SH-SY5Y (cell line): ENCODE data around the gene PDE4D.

Experiments used
- GATA2 ChIP-seq: IDR thresholded peaks from 2 replicates; pipeline ENCODE4 v1.6.1; 2011; ENCODE audit warnings: mild to moderate bottlenecking, low read depth, low read length
- GATA3 ChIP-seq: IDR thresholded peaks from 2 replicates; pipeline ENCODE4 v1.6.1; 2011; ENCODE audit warnings: low read depth, mild to moderate bottlenecking, low read length, moderate library complexity

PDE4D gene

GRCh38 chr5:59528202-59528862, 365.2 kb downstream of the PDE4D start:
- no peak for TF ChIP-seq GATA3
- no peak for TF ChIP-seq GATA2

- TF ChIP-seq GATA2 (no peak), GATA3 (no peak)
These were observed 367.6 kb downstream of the PDE4D start for GRCh38 chr5:59525957-59526356.

- TF ChIP-seq GATA2: no peak
- TF ChIP-seq GATA3: no peak
These were observed 368.2 kb downstream of the PDE4D start for GRCh38 chr5:59525311-59525710.

DNA sequence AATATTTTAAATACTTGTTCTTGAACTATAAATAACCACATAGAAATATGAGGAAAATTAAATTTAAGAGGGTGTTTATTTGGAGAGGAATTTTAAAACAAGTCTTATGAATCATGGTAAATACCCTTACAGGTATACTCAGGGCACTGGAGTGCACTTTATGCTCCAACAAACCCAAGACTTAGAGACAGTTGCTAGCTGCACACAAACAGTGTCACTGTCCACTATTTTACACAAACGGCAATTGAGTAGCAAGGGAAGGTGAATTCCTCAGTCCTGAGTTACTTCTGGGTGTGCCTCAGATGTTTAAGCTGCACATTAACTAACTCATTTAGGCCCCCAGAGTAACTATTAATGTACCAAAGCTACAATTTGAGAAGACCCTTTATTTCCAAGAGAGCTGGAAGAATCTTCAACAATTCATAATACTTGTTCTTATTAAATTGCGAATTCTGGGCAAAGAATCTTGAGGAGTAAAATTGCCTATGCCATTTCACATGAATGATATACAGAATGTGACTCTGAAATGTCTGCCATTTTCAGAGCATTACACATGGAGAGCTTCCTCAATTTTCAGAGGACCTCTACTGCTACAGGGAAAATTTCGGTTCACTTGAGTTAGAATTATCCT, 371.2 kb downstream of the PDE4D start:
- TF ChIP-seq GATA3: no peak
- TF ChIP-seq GATA2: no peak

DNA sequence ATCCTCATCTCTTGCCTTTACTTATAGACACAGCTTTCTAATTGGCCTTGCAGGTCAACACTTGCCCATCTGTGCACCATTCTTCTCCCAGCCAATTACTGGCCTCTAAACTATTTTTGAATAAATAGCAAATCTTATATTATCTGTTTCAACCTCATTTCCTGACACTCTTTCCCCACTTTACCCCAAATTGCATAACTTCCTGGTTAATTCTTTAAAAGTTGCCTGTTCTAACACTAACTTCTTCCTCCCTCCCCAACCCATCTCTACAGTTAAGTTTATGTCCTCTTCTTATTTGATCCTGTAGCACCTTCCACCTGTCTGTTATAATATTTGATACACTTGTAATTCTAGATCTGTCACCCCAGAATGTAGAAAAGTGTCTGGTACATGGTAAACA, 372.1 kb downstream of the PDE4D start:
- TF ChIP-seq GATA2: no peak
- TF ChIP-seq GATA3: no peak

DNA sequence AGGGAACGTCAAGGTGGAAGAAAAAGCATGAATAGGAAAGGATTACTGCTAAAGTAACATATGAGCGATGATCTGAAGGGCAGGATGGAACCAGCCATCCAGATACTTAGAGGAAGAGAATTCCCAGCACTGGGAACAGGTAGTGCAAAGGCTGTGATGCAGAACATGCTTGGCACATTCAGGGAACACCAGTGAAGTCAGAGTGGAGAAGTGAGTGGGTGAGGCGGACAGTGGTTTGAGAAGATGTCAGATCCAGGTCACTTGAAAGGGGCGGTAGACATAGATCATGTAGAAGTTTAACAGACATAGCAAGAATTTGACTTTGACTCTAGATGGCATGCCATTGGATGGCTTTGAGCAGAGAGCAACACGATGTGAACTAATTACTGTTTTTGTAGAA, 374.2 kb downstream of the PDE4D start:
- TF ChIP-seq GATA2 (no peak), GATA3 (no peak)

DNA sequence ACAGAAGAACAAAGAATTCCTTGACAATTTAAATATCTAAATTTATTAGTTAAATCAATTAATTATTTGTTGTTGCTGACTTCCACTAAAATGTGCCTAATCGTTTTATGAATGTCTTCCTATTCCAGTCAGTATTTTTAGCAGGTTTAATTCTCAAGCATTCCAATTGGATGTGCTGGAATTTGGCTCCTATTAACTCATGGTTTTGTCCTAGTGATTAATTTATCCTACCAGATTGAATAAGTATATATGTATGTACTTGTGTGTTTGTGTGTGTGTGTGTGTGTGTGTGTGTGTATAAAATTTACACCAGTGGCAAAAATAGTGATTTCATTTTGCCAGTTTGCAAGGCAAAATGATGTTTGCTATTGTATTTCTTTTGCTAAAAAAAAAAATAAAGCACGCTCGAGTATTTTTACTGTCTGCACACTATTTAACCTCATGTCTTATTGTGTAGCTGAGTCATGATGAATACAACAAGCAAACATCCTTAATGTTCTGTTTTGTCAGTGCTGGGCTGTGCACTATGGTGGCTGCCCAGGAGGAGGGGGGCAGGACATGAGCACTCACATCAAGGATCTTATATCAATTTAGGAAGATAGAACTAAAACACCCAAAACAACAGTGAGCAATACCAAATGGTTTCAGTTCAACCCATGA, 375.5 kb downstream of the PDE4D start:
- no peak for TF ChIP-seq GATA3
- no peak for TF ChIP-seq GATA2

DNA sequence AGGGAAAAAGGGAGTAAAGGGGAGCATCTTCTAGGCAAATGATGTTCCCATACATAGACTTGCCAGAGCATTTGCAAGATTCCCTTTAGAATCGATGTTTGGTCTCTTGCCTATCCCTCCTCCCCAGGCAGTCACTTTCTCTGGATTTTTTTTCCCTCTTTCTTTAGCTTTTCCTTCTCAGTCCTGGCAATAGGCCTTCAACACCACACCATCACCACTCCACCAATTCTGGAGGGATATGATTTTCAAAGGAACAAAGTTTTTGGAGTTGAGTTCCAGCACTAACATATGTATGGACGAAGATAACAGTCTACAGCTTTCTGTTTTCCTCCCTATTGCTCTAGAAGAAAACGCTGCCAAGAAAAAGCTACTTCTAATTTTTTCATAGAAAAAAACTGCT, 377.4 kb downstream of the PDE4D start:
- TF ChIP-seq GATA3 (no peak), GATA2 (no peak)

DNA sequence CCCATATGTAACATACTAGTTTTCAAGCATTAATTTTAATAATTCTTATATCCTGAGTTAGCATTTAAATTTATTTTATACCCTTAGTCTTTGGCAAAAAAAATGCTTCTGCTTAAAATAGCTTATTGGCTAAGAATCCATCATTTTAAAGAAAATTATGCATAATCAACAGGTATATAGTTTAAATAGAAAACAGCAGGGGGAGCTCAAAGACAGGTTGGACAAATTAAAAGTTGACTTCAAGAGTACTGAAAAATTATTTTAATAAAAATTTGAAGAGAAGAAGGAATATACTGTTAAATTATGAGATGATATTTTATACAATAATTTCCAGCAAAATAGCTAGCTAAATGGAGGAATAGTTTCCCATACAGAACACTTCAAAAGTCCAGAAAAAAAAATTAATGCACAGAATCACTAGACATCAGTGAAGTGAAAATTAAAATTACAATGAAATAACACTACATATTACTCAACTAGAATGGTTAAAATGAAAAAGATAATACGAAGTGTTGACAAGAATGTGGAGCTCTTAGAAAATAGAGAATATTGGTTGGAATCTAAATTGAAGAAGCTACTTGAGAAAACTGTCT, 387.1 kb downstream of the PDE4D start:
- TF ChIP-seq GATA2: no peak
- TF ChIP-seq GATA3: no peak

- no peak for TF ChIP-seq GATA3
- TF ChIP-seq GATA2: no peak
These were observed 389.5 kb downstream of the PDE4D start for GRCh38 chr5:59504043-59504442.

DNA sequence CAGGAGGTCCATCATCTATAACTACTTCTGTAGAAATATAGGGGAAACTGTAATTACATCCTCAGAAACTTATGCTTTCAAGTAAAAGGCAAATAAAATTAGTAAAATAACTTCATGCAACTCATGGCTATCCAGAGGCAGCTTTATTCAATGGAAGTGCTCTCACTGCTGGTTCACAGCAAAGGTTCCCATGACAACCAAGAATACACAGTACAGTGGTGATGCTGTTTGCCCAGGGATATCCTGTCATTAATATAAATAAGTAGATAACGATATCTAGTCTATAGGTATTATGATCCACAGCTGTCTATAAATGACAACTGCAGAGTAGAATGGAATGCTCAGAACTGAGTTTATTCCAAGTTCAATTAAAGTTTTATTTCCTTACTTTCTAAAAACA, 390.3 kb downstream of the PDE4D start:
- no peak for TF ChIP-seq GATA3
- TF ChIP-seq GATA2: no peak

DNA sequence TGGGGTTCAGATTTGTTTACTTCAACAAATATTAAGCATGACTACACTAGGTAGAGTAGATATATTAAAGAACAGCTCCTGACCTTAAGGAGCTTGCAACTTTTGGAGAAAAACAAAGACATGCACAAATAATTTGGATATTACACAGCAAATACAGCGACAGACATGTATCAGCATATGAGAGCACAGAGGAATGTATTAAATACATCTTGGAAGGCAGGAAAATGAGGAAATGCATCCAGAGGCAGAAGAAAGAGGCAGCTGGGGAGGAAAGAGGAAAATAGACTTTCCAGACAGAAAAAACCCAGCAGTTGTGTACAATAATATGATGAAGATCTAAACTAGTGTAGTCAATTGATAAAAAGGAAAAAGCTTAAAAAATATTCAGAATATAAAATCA, 392.2 kb downstream of the PDE4D start:
- no peak for TF ChIP-seq GATA3
- no peak for TF ChIP-seq GATA2

DNA sequence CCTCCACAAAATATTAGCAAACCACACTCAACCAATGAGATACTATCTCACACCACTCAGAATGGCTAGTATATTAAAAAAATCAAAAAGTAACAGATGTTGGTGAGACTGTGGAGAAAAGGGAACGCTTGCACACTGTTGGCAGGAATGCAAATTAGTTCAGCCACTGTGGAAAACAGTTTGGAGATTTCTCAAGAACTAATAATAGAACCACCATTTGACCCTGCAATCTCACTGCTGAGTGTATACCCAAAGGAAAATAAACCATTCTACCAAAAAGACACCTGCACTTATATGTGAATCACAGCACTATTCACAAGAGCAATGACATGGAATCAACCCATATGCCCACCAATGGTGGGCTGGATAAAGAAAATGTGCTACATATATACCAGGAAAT, 393.5 kb downstream of the PDE4D start:
- TF ChIP-seq GATA2 (no peak), GATA3 (no peak)

DNA sequence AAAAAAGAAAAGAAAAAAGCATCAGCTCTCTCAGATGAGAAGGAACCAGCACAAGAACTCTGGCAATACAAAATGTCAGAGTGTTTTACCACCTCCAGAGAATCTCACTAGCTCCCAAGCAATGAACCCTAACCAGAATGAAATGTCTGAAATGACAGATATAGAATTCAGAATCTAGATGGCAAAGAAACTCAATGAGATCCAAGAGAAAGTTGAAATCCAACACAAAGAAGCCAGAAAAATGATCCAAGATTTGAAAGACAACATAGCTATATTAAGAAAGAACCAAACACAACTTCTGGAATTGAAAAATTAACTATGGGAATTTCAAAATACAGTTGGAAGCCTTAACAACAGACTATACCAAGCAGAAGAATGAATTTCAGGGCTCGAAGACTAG, 396.3 kb downstream of the PDE4D start:
- TF ChIP-seq GATA3: no peak
- TF ChIP-seq GATA2: no peak

DNA sequence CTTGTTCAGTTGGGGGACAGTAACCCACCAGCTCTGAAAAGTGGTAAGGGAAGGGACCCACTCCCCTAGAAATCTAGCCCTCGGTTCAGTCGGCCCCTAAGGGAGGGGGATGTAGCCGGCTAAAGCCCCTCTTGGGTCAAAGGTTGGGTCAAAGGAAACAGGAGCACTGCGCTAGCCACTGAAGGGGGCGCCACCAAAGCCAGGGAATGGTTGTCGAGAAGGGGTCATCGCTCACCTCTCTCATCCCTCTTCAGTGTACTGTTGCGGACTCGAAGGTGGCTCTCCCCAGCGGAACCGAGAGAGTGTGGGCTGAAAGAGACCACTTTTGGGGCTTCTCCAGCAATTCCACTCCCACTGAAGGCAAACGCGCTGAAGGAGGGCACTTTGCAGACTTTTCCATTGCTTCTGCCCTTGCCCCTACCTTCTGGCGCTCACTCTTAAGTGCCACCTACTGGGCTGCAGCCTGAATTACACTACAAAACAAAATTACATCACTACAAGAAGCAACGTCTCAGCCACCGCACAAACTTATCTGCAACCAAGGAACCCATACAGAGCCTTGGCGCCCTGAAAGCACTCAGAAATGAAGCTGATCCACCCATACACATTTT, 396.9 kb downstream of the PDE4D start:
- no peak for TF ChIP-seq GATA3
- no peak for TF ChIP-seq GATA2
